SU-DHL-6 (cell line): ENCODE results near the gene RIPK4.

Experiments used
- CTCF ChIP-seq: fragments of 200-600 bp; sonication (generic); IDR thresholded peaks from one replicate; pipeline ENCODE4 v1.5.1; 2017; ENCODE audit warnings: antibody characterized with exemption, mild to moderate bottlenecking, low read length, moderate library complexity; ENCODE audit not compliant: insufficient read depth, poor library complexity, severe bottlenecking
- EZH2phosphoT487 ChIP-seq: fragments of 200-600 bp; sonication (generic), shearing (Covaris generic); conservative IDR thresholded peaks from 2 replicates; pipeline ENCODE4 v1.6.1; 2018; ENCODE audit warnings: mild to moderate bottlenecking, antibody characterized with exemption, low read length, moderate library complexity, mixed read lengths

- no peak for TF ChIP-seq CTCF
- no peak for TF ChIP-seq EZH2phosphoT487
Observed at GRCh38 chr21:41759926-41760325, 6.9 kb downstream of the RIPK4 start.
